B cell (primary cell): ENCODE data around the gene PYGO2. TPM values are rescaled to one million over a fixed set of nuclear protein-coding genes. Genes with fewer than 3 reads are reported as not detected.

Experiments used
- ATAC-seq: fragments of 200-7000 bp; cut with Tn5 transposase; one replicate; pipeline ENCODE4 v1.10.0; 2021; ENCODE audit warnings: low read depth, mild to moderate bottlenecking, moderate number of reproducible peaks, moderate library complexity
- CTCF ChIA-PET: fragments of 350-600 bp; sonication (Branson Sonifier 250); formaldehyde crosslinking; loops from one replicate; lab custom pipeline; 2021; ENCODE audit warnings: antibody characterized with exemption, inconsistent platforms; lab: Charles Lee
- POLR2A ChIA-PET: fragments of 350-600 bp; sonication (Branson Sonifier 250); formaldehyde crosslinking; loops from one replicate; lab custom pipeline; 2021; ENCODE audit warnings: antibody characterized with exemption; lab: Charles Lee
- DNase-seq: peaks from one replicate; pipeline ENCODE4 v3.0.0; 2013
- H2AFZ ChIP-seq: 2 replicates; pipeline ENCODE4 v1.6.1; 2012; ENCODE audit warnings: mild to moderate bottlenecking, low read depth, low read length; ENCODE audit not compliant: insufficient read depth, poor library complexity, severe bottlenecking
- H3K27ac ChIP-seq, 2 donors: 1 replicate in 1 of 2; 2 replicates in 1 of 2; pipeline ENCODE4 v1.5.1; 2012 to 2013; ENCODE audit warnings: low read length in 2 of 2, mild to moderate bottlenecking in 2 of 2, moderate library complexity in 1 of 2
- H3K27me3 ChIP-seq, 4 experiments: fragments of 200-600 bp in 1 of 4; sonication (generic) in 1 of 4; replicated peaks in 1 of 4; 1 replicate in 2 of 4; 2 replicates in 2 of 4; pipeline versions ENCODE4 v1.6.1 to v1.7.0; 2013 to 2016; ENCODE audit warnings: low read length in 3 of 4, mild to moderate bottlenecking in 2 of 4, mixed read lengths in 1 of 4, moderate library complexity in 1 of 4; ENCODE audit not compliant: insufficient read depth in 4 of 4, control insufficient read depth in 3 of 4; ENCODE audit errors: control extremely low read depth in 1 of 4
- H3K36me3 ChIP-seq, 2 experiments: replicated peaks in 1 of 2; 1 replicate in 1 of 2; 2 replicates in 1 of 2; pipeline versions ENCODE4 v1.6.1 to v1.7.1; 2013; ENCODE audit warnings: low read length in 1 of 2; ENCODE audit not compliant: insufficient read depth in 2 of 2, control insufficient read depth in 1 of 2; ENCODE audit errors: control extremely low read depth in 1 of 2, extremely low read depth in 1 of 2
- H3K4me1 ChIP-seq, 2 donors: fragments of 200-600 bp in 1 of 2; sonication (generic) in 1 of 2; 1 replicate in 1 of 2; 2 replicates in 1 of 2; pipeline versions ENCODE4 v1.5.1 to v1.6.1; 2013 to 2017; ENCODE audit warnings: low read length in 2 of 2; ENCODE audit not compliant: control insufficient read depth in 2 of 2, insufficient read depth in 2 of 2
- H3K4me2 ChIP-seq: replicated peaks from 2 replicates; pipeline ENCODE3; 2012; ENCODE audit warnings: mild to moderate bottlenecking, low read depth, low read length; ENCODE audit not compliant: poor library complexity, severe bottlenecking
- H3K4me3 ChIP-seq, 5 experiments: fragments of 200-600 bp in 1 of 5; sonication (generic) in 1 of 5; 1 replicate in 3 of 5; 2 replicates in 2 of 5; pipeline versions ENCODE4 v1.5.1 to v1.7.0; 2011 to 2016; ENCODE audit warnings: low read length in 4 of 5, mild to moderate bottlenecking in 4 of 5, low read depth in 2 of 5, control low read depth in 1 of 5, moderate library complexity in 1 of 5; ENCODE audit not compliant: insufficient read depth in 1 of 5; ENCODE audit errors: control extremely low read depth in 1 of 5, extremely low read depth in 1 of 5
- H3K79me2 ChIP-seq: fragments of 200-600 bp; sonication (generic); one replicate; pipeline ENCODE4 v1.6.0; 2016; ENCODE audit warnings: low read length; ENCODE audit not compliant: control insufficient read depth, insufficient read depth
- H3K9ac ChIP-seq: fragments of 200-600 bp; sonication (generic); 2 replicates; pipeline ENCODE4 v1.6.1; 2017; ENCODE audit warnings: mild to moderate bottlenecking, low read length, moderate library complexity
- H3K9me3 ChIP-seq, 3 donors: one replicate each; pipeline versions ENCODE4 v1.6.1 to v1.7.1; 2013; ENCODE audit warnings: low read length in 2 of 3; ENCODE audit not compliant: control insufficient read depth in 2 of 3, insufficient read depth in 1 of 3; ENCODE audit errors: control extremely low read depth in 1 of 3
- H4K20me1 ChIP-seq: 2 replicates; pipeline ENCODE4 v1.6.0; 2012; ENCODE audit warnings: mild to moderate bottlenecking, low read length; ENCODE audit not compliant: insufficient read depth, control insufficient read depth, poor library complexity, severe bottlenecking
- H3K27ac Mint-ChIP-seq: one replicate; pipeline ENCODE4 v1.8.0; 2021; ENCODE audit warnings: mixed read lengths
- H3K27me3 Mint-ChIP-seq: one replicate; pipeline ENCODE4 v1.8.0; 2021; ENCODE audit warnings: mixed read lengths
- H3K4me1 Mint-ChIP-seq: one replicate; pipeline ENCODE4 v1.8.0; 2021; ENCODE audit warnings: mixed read lengths
- H3K4me3 Mint-ChIP-seq: one replicate; pipeline ENCODE4 v1.8.0; 2021; ENCODE audit warnings: mixed read lengths
- H3K9me3 Mint-ChIP-seq: one replicate; pipeline ENCODE4 v1.8.0; 2022; ENCODE audit warnings: mixed read lengths; ENCODE audit not compliant: insufficient read depth
- EZH2 ChIP-seq: IDR thresholded peaks from 2 replicates; pipeline ENCODE4 v1.6.1; 2012; ENCODE audit warnings: borderline replicate concordance, low read depth, mild to moderate bottlenecking, moderate library complexity, low read length; ENCODE audit not compliant: insufficient read depth, poor library complexity, severe bottlenecking
- WGBS: methylation state at CpG from one replicate; pipeline ENCODE4 v1.1.5; 2013; ENCODE audit warnings: missing lambda C conversion rate; ENCODE audit not compliant: insufficient coverage; 5-methylcytosine and 5-hydroxymethylcytosine counted together
- intact Hi-C: fragments of 100-400 bp; cut with micrococcal nuclease; formaldehyde crosslinking; loops from one replicate; pipeline ENCODE4 v1.10.0; 2022
- polyA plus RNA-seq: library from polyadenylated mRNA; depleted of rRNA; stranded (reverse); fragments of >200 nt; gene quantifications from 2 replicates; pipeline ENCODE4 v1.2.3, GENCODE V29; 2012
- total RNA-seq, 2 donors: library from RNA; stranded (reverse); fragments of 120-200 nt in 1 of 2; gene quantifications; 1 replicate in 1 of 2; 2 replicates in 1 of 2; pipeline versions ENCODE4 v1.2.3 to v1.2.4, GENCODE V29; 2013 to 2022
- TF ChIP-seq, protein P1 (sequence below): fragments of 200-600 bp; IDR thresholded peaks from one replicate; pipeline ENCODE4 v1.8.0; 2022; ENCODE audit warnings: antibody characterized with exemption, mild to moderate bottlenecking

The PYGO2 gene
- total and polyA plus RNA-seq, 2 donors (not counting 1 experiment from before 2014, with no cell fraction given) = 22.2 to 52.7 TPM

DNA sequence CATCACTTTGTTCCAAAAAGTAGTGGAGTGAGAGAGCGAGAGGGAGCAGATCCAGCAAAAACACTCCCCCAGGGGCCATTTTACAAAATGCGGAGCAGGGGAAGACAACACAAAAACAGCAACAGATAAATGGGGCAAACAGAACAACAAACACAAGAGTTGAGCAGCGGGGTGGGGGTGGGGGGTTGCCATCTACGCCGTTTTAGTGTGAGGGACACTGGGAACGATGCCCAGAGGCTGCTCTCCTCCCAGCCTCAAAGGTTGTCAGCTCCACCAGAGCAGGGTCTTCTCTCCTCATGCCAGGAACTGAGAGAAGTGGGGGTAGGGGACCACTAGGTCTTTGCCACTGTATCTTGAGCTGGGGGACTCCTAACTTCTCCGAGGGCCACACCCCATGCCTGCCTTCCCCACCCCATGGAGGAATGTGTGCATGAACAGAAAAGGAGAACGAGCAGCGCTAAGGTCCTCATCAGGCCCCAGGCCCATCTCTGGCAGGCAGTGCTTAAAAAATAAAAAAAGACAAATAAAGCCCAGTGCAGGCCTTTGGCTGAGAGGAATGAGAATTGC lies 4.4 kb downstream of the PYGO2 start:
- Mint-ChIP-seq H3K4me3 (peak overlapping the region; percentile 53), H3K4me1 (peaks cover 64% of the 10 kb centered on the region), H3K27me3 (no peaks in the 10 kb centered on the region), H3K27ac (peak overlapping the region; percentile 96), H3K9me3 (no peaks in the 10 kb centered on the region)
- peak overlapping the region; percentile 85 for H3K4me2 ChIP-seq
- no peak overlapping the region for H3K4me3 ChIP-seq
- ATAC-seq (no peak), DNase-seq (no peak)
- peaks cover 85% of the 10 kb centered on the region for H3K79me2 ChIP-seq
- CTCF ChIA-PET = interaction anchor here (2.9 to 6.1 kb wide), 3 partner anchors 42 to 128 kb away, joined by 12 to 46 read pairs (median 34); no protein-coding TSS in a partner anchor
- H3K36me3 ChIP-seq = peaks cover 0 to 26% of the 10 kb centered on the region in 2 experiments
- H4K20me1 ChIP-seq = peaks cover 58% of the 10 kb centered on the region
- H3K27me3 ChIP-seq = no peaks in the 10 kb centered on the region
- TF ChIP-seq EZH2 = no peak
- H3K9me3 ChIP-seq = no peaks in the 10 kb centered on the region
- peaks cover 50 to 58% of the 10 kb centered on the region in 2 donors for H3K4me1 ChIP-seq
- H2AFZ ChIP-seq = no peak overlapping the region
- H3K27ac ChIP-seq = no peak overlapping the region
- POLR2A ChIA-PET = interaction anchor here (1.0 kb wide), 1 partner anchor 55 kb away, joined by 6 read pairs; no protein-coding TSS in a partner anchor
- WGBS = 96% methylated on average over 4 of the region's 9 CpGs
- intact Hi-C loops = loop anchor here (5.0 kb wide), 1 partner anchor 350 kb away; the partner anchor contains the start of gene ADAR
- H3K9ac ChIP-seq = no peak overlapping the region

DNA sequence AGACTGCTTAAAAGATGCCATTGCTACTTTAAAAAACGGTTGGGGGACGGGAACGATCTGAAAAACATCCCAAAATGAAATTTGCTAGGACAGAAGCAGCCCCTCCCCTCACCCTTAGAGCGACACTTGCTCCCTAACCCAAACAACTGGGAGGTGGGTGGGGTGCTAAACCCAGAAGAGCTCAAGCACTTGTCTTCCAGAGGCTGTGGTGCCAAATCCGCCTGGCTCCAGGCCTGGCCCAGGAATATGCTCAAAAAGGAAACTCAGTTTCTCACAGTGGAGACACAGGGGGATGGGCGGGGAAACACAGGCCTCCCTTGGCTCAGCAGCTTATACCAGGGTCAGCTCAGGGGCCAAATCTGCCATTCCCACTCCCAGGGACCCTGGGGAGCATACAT lies 5.0 kb downstream of the PYGO2 start:
- Histone ChIP-seq H3K79me2 (peaks cover 88% of the 10 kb centered on the region), H3K4me2 (peak overlapping the region; percentile 85), H3K27ac (peak overlapping the region; percentile 99), H3K36me3 (peaks cover 0 to 28% of the 10 kb centered on the region in 2 experiments), H3K9ac (peak overlapping the region; percentile 97), H4K20me1 (peaks cover 64% of the 10 kb centered on the region), H3K9me3 (no peaks in the 10 kb centered on the region), H3K4me1 (peaks cover 55 to 64% of the 10 kb centered on the region in 2 donors), H3K4me3 (peak overlapping the region; percentile 71 to 97 (median 83)), H3K27me3 (no peaks in the 10 kb centered on the region), H2AFZ (peak overlapping the region; percentile 63)
- DNase-seq (no peak), ATAC-seq (no peak)
- peak overlapping the region; percentile 96 for H3K27ac Mint-ChIP-seq
- TF ChIP-seq, protein P1, sequence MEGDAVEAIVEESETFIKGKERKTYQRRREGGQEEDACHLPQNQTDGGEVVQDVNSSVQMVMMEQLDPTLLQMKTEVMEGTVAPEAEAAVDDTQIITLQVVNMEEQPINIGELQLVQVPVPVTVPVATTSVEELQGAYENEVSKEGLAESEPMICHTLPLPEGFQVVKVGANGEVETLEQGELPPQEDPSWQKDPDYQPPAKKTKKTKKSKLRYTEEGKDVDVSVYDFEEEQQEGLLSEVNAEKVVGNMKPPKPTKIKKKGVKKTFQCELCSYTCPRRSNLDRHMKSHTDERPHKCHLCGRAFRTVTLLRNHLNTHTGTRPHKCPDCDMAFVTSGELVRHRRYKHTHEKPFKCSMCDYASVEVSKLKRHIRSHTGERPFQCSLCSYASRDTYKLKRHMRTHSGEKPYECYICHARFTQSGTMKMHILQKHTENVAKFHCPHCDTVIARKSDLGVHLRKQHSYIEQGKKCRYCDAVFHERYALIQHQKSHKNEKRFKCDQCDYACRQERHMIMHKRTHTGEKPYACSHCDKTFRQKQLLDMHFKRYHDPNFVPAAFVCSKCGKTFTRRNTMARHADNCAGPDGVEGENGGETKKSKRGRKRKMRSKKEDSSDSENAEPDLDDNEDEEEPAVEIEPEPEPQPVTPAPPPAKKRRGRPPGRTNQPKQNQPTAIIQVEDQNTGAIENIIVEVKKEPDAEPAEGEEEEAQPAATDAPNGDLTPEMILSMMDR = no peak
- TF ChIP-seq EZH2 = no peak
- 42% methylated on average over 5 of the region's 6 CpGs for WGBS
- peaks cover 70% of the 10 kb centered on the region for H3K4me1 Mint-ChIP-seq
- CTCF ChIA-PET = interaction anchor here (1.0 to 6.1 kb wide), 12 partner anchors 17 to 397 kb away, joined by 3 to 46 read pairs (median 12); partner anchors contain the start of genes FLAD1 and PMVK
- POLR2A ChIA-PET = interaction anchor here (1.0 to 3.4 kb wide), 5 partner anchors 15 to 56 kb away, joined by 4 to 26 read pairs (median 6); partner anchors contain the start of genes CKS1B, PMVK and SHC1
- intact Hi-C loops = loop anchor here (1.0 to 5.0 kb wide), 2 partner anchors 61 to 349 kb away; partner anchors contain the start of gene ADAR
- peak overlapping the region; percentile 92 for H3K4me3 Mint-ChIP-seq
- H3K27me3 Mint-ChIP-seq = no peaks in the 10 kb centered on the region
- no peaks in the 10 kb centered on the region for H3K9me3 Mint-ChIP-seq
